ENCODE results near the gene ABCC8.

ABCC8 gene

GRCh38 chr11:17343257-17343656, 133.4 kb downstream of the ABCC8 start:
- no peak for DNase-seq

All from NCI-H69 (cell line).